H9 (cell line): ENCODE results near the gene XPO1. TPM values are rescaled to one million over a fixed set of nuclear protein-coding genes. Genes with fewer than 3 reads are reported as not detected.

ENCODE experiments used
- DNase-seq: peaks from one replicate; pipeline ENCODE4 v3.0.0-alpha.2; 2017
- H2AFZ ChIP-seq: one replicate; pipeline ENCODE4 v1.6.1; 2013; ENCODE audit warnings: mild to moderate bottlenecking, low read length, control low read depth, moderate library complexity
- H2AK5ac ChIP-seq: 2 replicates; pipeline ENCODE4 v1.6.1; 2013; ENCODE audit warnings: low read length, control low read depth, mixed read lengths; ENCODE audit not compliant: insufficient read length
- H2BK120ac ChIP-seq: one replicate; pipeline ENCODE4 v1.6.1; 2013; ENCODE audit warnings: low read depth, mild to moderate bottlenecking, low read length, control low read depth, inconsistent platforms; ENCODE audit not compliant: poor library complexity, severe bottlenecking
- H2BK12ac ChIP-seq: 2 replicates; pipeline ENCODE4 v1.6.1; 2013; ENCODE audit warnings: low read length, control low read depth, mixed read lengths, low read depth; ENCODE audit not compliant: insufficient read length
- H2BK15ac ChIP-seq: 2 replicates; pipeline ENCODE4 v1.6.1; 2013; ENCODE audit warnings: low read depth, low read length, control low read depth
- H2BK20ac ChIP-seq: one replicate; pipeline ENCODE4 v1.6.1; 2013; ENCODE audit warnings: low read depth, mild to moderate bottlenecking, low read length, control low read depth, inconsistent platforms; ENCODE audit not compliant: poor library complexity, severe bottlenecking
- H2BK5ac ChIP-seq: 2 replicates; pipeline ENCODE4 v1.6.1; 2013; ENCODE audit warnings: low read length, control low read depth, mixed read lengths; ENCODE audit not compliant: insufficient read length
- H3K14ac ChIP-seq: 2 replicates; pipeline ENCODE4 v1.6.1; 2013; ENCODE audit warnings: low read length, control low read depth; ENCODE audit not compliant: insufficient read depth
- H3K18ac ChIP-seq: 2 replicates; pipeline ENCODE4 v1.6.1; 2013; ENCODE audit warnings: low read depth, mild to moderate bottlenecking, mixed read lengths, low read length, control low read depth; ENCODE audit not compliant: insufficient read length
- H3K23ac ChIP-seq: 2 replicates; pipeline ENCODE4 v1.6.1; 2013; ENCODE audit warnings: low read length, control low read depth, mixed read lengths, low read depth; ENCODE audit not compliant: insufficient read length
- H3K23me2 ChIP-seq: 2 replicates; pipeline ENCODE4 v1.6.1; 2013; ENCODE audit warnings: low read depth, mild to moderate bottlenecking, mixed read lengths, low read length, control low read depth; ENCODE audit not compliant: insufficient read length, poor library complexity, severe bottlenecking
- H3K27ac ChIP-seq: 2 replicates; pipeline ENCODE4 v1.5.1; 2013; ENCODE audit warnings: low read length, control low read depth, mixed read lengths, low read depth; ENCODE audit not compliant: insufficient read length
- H3K27me3 ChIP-seq: 2 replicates; pipeline ENCODE4 v1.6.1; 2013; ENCODE audit warnings: low read length, control low read depth, inconsistent platforms; ENCODE audit not compliant: insufficient read depth
- H3K4ac ChIP-seq: 2 replicates; pipeline ENCODE4 v1.6.1; 2013; ENCODE audit warnings: low read depth, mild to moderate bottlenecking, control low read depth, inconsistent platforms, low read length, moderate library complexity
- H3K4me1 ChIP-seq: 2 replicates; pipeline ENCODE4 v1.6.1; 2013; ENCODE audit warnings: low read length, control low read depth, inconsistent platforms; ENCODE audit not compliant: insufficient read depth
- H3K4me2 ChIP-seq: 2 replicates; pipeline ENCODE4 v1.6.1; 2013; ENCODE audit warnings: low read length, control low read depth, mixed read lengths; ENCODE audit not compliant: insufficient read length, insufficient read depth
- H3K56ac ChIP-seq: 2 replicates; pipeline ENCODE4 v1.6.1; 2013; ENCODE audit warnings: low read depth, mild to moderate bottlenecking, mixed read lengths, low read length, control low read depth; ENCODE audit not compliant: insufficient read length
- H3K79me1 ChIP-seq: 2 replicates; pipeline ENCODE4 v1.6.1; 2013; ENCODE audit warnings: low read depth, mild to moderate bottlenecking, moderate library complexity, low read length, control low read depth, inconsistent platforms; ENCODE audit not compliant: insufficient read depth, poor library complexity, severe bottlenecking
- H3K79me2 ChIP-seq: 2 replicates; pipeline ENCODE4 v1.6.1; 2013; ENCODE audit warnings: low read length, control low read depth, inconsistent platforms; ENCODE audit not compliant: insufficient read depth
- H3K9ac ChIP-seq: 2 replicates; pipeline ENCODE4 v1.6.1; 2013; ENCODE audit warnings: low read length, control low read depth, mixed read lengths; ENCODE audit not compliant: insufficient read length; ENCODE audit errors: extremely low read depth
- H3K9me3 ChIP-seq: one replicate; pipeline ENCODE4 v1.6.1; 2013; ENCODE audit warnings: low read depth, low read length, inconsistent platforms; ENCODE audit not compliant: control insufficient read depth
- H3T11ph ChIP-seq: one replicate; pipeline ENCODE4 v1.6.1; 2013; ENCODE audit warnings: mild to moderate bottlenecking, low read length, control low read depth, inconsistent platforms
- H4K20me1 ChIP-seq: one replicate; pipeline ENCODE4 v1.6.1; 2013; ENCODE audit not compliant: control insufficient read depth, insufficient read length, insufficient read depth
- H4K5ac ChIP-seq: 2 replicates; pipeline ENCODE4 v1.6.1; 2013; ENCODE audit warnings: low read depth, mild to moderate bottlenecking, mixed read lengths, low read length, control low read depth; ENCODE audit not compliant: insufficient read length
- H4K8ac ChIP-seq: replicated peaks from 2 replicates; pipeline ENCODE4 v1.6.1; 2013; ENCODE audit warnings: low read length, control low read depth, mixed read lengths, low read depth; ENCODE audit not compliant: insufficient read length
- H4K91ac ChIP-seq: 2 replicates; pipeline ENCODE4 v1.6.1; 2013; ENCODE audit warnings: low read depth, mild to moderate bottlenecking, moderate library complexity, mixed read lengths, low read length, control low read depth; ENCODE audit not compliant: insufficient read length
- H3K27ac Mint-ChIP-seq, 3 experiments: 2 replicates in 2 of 3; 3 replicates in 1 of 3; pipeline ENCODE4 v1.8.0; 2020 to 2021; ENCODE audit warnings: mixed read lengths in 3 of 3, mild to moderate bottlenecking in 1 of 3, moderate library complexity in 1 of 3
- H3K27me3 Mint-ChIP-seq: 2 replicates; pipeline ENCODE4 v1.8.0; 2021; ENCODE audit warnings: low read depth, mild to moderate bottlenecking, moderate library complexity, mixed read lengths
- H3K36me3 Mint-ChIP-seq, 3 experiments: 2 replicates in 2 of 3; 3 replicates in 1 of 3; pipeline ENCODE4 v1.8.0; 2020 to 2021; ENCODE audit warnings: low read depth in 3 of 3, mixed read lengths in 3 of 3; ENCODE audit not compliant: insufficient read depth in 1 of 3
- H3K4me1 Mint-ChIP-seq, 2 experiments: 2 replicates each; pipeline ENCODE4 v1.8.0; 2020; ENCODE audit warnings: mixed read lengths in 2 of 2
- H3K4me3 Mint-ChIP-seq, 2 experiments: 2 replicates in 1 of 2; 3 replicates in 1 of 2; pipeline ENCODE4 v1.8.0; 2020 to 2021; ENCODE audit warnings: mild to moderate bottlenecking in 2 of 2, mixed read lengths in 2 of 2, moderate library complexity in 1 of 2
- H3K9me3 Mint-ChIP-seq, 2 experiments: 2 replicates in 1 of 2; 3 replicates in 1 of 2; pipeline ENCODE4 v1.8.0; 2020; ENCODE audit warnings: mild to moderate bottlenecking in 2 of 2, mixed read lengths in 2 of 2, moderate library complexity in 1 of 2
- CTCF ChIP-seq: fragments of 200-600 bp; sonication (generic); conservative IDR thresholded peaks from 3 replicates; pipeline ENCODE4 v1.8.0; 2021; ENCODE audit warnings: antibody characterized with exemption, mild to moderate bottlenecking
- WGBS: extraction: QIAGEN DNeasy Blood & Tissue Kit; methylation state at CpG from one replicate; pipeline ENCODE4 v1.1.7; 2013; ENCODE audit warnings: missing lambda C conversion rate, low lambda C conversion rate, mixed read lengths; ENCODE audit not compliant: insufficient read length; ENCODE audit errors: extremely low coverage; 5-methylcytosine and 5-hydroxymethylcytosine counted together
- total RNA-seq: library from RNA; stranded (reverse); gene quantifications from 2 replicates; pipeline ENCODE4 v1.2.1, GENCODE V29; 2021

The XPO1 gene
- total RNA-seq, 1 experiment from 2014 or later = 320 TPM

- Histone ChIP-seq H2BK120ac (no peak overlapping the region), H4K20me1 (no peaks in the 10 kb centered on the region), H4K5ac (no peak overlapping the region), H3K14ac (no peak overlapping the region), H3K27ac (no peak overlapping the region), H2BK15ac (no peak overlapping the region), H4K8ac (no peak overlapping the region), H3K23ac (no peak overlapping the region), H2BK20ac (no peak overlapping the region), H3K27me3 (no peaks in the 10 kb centered on the region), H3K18ac (no peak overlapping the region), H3K4ac (no peak overlapping the region), H3K56ac (no peak overlapping the region), H3K4me1 (no peaks in the 10 kb centered on the region), H2BK12ac (no peak overlapping the region), H3K79me2 (peaks cover 50% of the 10 kb centered on the region; the same call in 1 of the 2 replicates), H3K4me2 (no peak overlapping the region), H3K23me2 (no peaks in the 10 kb centered on the region), H2AK5ac (no peak overlapping the region), H3T11ph (no peak overlapping the region), H4K91ac (no peak overlapping the region), H2BK5ac (no peak overlapping the region), H3K9me3 (no peaks in the 10 kb centered on the region), H2AFZ (no peak overlapping the region), H3K79me1 (peaks cover 6% of the 10 kb centered on the region), H3K9ac (no peak overlapping the region)
- DNase-seq = no peak
- peaks cover 2 to 4% of the 10 kb centered on the region in 2 experiments; a peak in 1 of 4 replicates for H3K4me1 Mint-ChIP-seq
- no peak overlapping the region; a peak in 1 of 7 replicates for H3K27ac Mint-ChIP-seq
- TF ChIP-seq CTCF = no peak
- H3K9me3 Mint-ChIP-seq = peaks cover 2 to 3% of the 10 kb centered on the region in 2 experiments; a peak in 1 of 5 replicates
- no peak overlapping the region for H3K4me3 Mint-ChIP-seq
- H3K27me3 Mint-ChIP-seq = no peaks in the 10 kb centered on the region
- peaks cover 11 to 21% (median 16%) of the 10 kb centered on the region in 3 experiments; a peak in 6 of 7 replicates for H3K36me3 Mint-ChIP-seq
- WGBS = no CpG with 5 or more reads among the region's 8 CpGs
Measured at GRCh38 chr2:61452392-61452791, 85.8 kb downstream of the XPO1 start.
